Endothelial cell of umbilical vein (primary cell): ENCODE data around the gene FAM3D. TPM values are rescaled to one million over a fixed set of nuclear protein-coding genes. Genes with fewer than 3 reads are reported as not detected.

ENCODE experiments used
- BruUV-seq: library from RNA; stranded (reverse); fragments of 400-500 nt; replicated peaks from 2 replicates; lab custom pipeline; 2021; lab: Mats Ljungman, UMichigan
- CTCF ChIA-PET: fragments of 300-600, 350-600 bp; sonication (Branson Sonifier 250); formaldehyde crosslinking; loops from one replicate; lab custom pipeline; 2021; ENCODE audit warnings: antibody characterized with exemption, inconsistent platforms; lab: Charles Lee
- POLR2A ChIA-PET: fragments of 300-600, 350-600 bp; sonication (Branson Sonifier 250); formaldehyde crosslinking; loops from one replicate; lab custom pipeline; 2021; ENCODE audit warnings: antibody characterized with exemption, inconsistent platforms; lab: Charles Lee
- DNase-seq: peaks from one replicate; pipeline ENCODE4 v3.0.0-alpha.2; 2011; ENCODE audit warnings: low read depth, low spot score
- FAIRE-seq: peaks from 2 replicates; lab custom pipeline; 2011; peaks lifted over from hg19 to GRCh38; lab: Jason Lieb, UNC
- H2AFZ ChIP-seq: 2 replicates; pipeline ENCODE4 v1.6.0; 2012; ENCODE audit warnings: low read depth, low read length, control low read depth, inconsistent platforms
- H3K27ac ChIP-seq: 2 replicates; pipeline ENCODE4 v1.5.1; 2011; ENCODE audit warnings: low read depth, mild to moderate bottlenecking, control low read depth, low read length, moderate library complexity; ENCODE audit not compliant: insufficient read depth
- H3K27me3 ChIP-seq, 2 experiments: 2 replicates each; pipeline versions ENCODE4 v1.6.0 to v1.6.1; 2011; ENCODE audit warnings: low read length in 2 of 2, mixed read lengths in 1 of 2; ENCODE audit not compliant: control insufficient read depth in 2 of 2, insufficient read depth in 2 of 2
- H3K36me3 ChIP-seq, 2 experiments: 2 replicates in 1 of 2; 3 replicates in 1 of 2; pipeline ENCODE4 v1.5.1; 2011; ENCODE audit warnings: low read length in 2 of 2, mild to moderate bottlenecking in 1 of 2, moderate library complexity in 1 of 2; ENCODE audit not compliant: control insufficient read depth in 2 of 2, insufficient read depth in 2 of 2; ENCODE audit errors: extremely low read depth in 1 of 2
- H3K4me1 ChIP-seq: 3 replicates; pipeline ENCODE4 v1.5.1; 2011; ENCODE audit warnings: mild to moderate bottlenecking, low read length; ENCODE audit not compliant: control insufficient read depth, insufficient read depth; ENCODE audit errors: extremely low read depth
- H3K4me2 ChIP-seq: 2 replicates; pipeline ENCODE4 v1.6.1; 2011; ENCODE audit warnings: low read length, control low read depth, mixed read lengths; ENCODE audit not compliant: insufficient read depth
- H3K4me3 ChIP-seq, 3 experiments: fragments of 200-600 bp in 1 of 3; sonication (generic), shearing (Covaris generic) in 1 of 3; replicated peaks in 1 of 3; 2 replicates each; pipeline ENCODE4 v1.5.1; 2011 to 2016; ENCODE audit warnings: control low read depth in 3 of 3, low read length in 3 of 3, mild to moderate bottlenecking in 2 of 3, inconsistent platforms in 1 of 3, low read depth in 1 of 3, moderate library complexity in 1 of 3; ENCODE audit not compliant: insufficient read depth in 1 of 3
- H3K79me2 ChIP-seq: 2 replicates; pipeline ENCODE4 v1.6.0; 2012; ENCODE audit warnings: low read length, inconsistent platforms; ENCODE audit not compliant: control insufficient read depth, insufficient read depth
- H3K9ac ChIP-seq: replicated peaks from 2 replicates; pipeline ENCODE3; 2011; ENCODE audit warnings: low read length, control low read depth; ENCODE audit not compliant: insufficient read depth; ENCODE audit errors: extremely low read depth
- H3K9me1 ChIP-seq: replicated peaks from 3 replicates; pipeline ENCODE4 v1.6.0; 2011; ENCODE audit warnings: mild to moderate bottlenecking, low read length; ENCODE audit not compliant: control insufficient read depth, insufficient read depth; ENCODE audit errors: extremely low read depth
- H3K9me3 ChIP-seq: replicated peaks from 2 replicates; pipeline ENCODE4 v1.5.1; 2012; ENCODE audit warnings: low read length, inconsistent platforms; ENCODE audit not compliant: control insufficient read depth, insufficient read depth
- H4K20me1 ChIP-seq: replicated peaks from 2 replicates; pipeline ENCODE3; 2011; ENCODE audit warnings: mild to moderate bottlenecking, low read length; ENCODE audit not compliant: control insufficient read depth, insufficient read depth; ENCODE audit errors: extremely low read depth
- CTCF ChIP-seq, 2 donors: IDR thresholded peaks; 1 replicate in 1 of 2; 2 replicates in 1 of 2; pipeline ENCODE4 v1.5.1; 2011; ENCODE audit warnings: low read length in 2 of 2, mild to moderate bottlenecking in 2 of 2, moderate library complexity in 2 of 2, control low read depth in 1 of 2, inconsistent platforms in 1 of 2, low read depth in 1 of 2; ENCODE audit not compliant: insufficient read depth in 1 of 2; ENCODE audit errors: extremely low read depth in 1 of 2
- EZH2 ChIP-seq: IDR thresholded peaks from 2 replicates; pipeline ENCODE4 v1.6.1; 2012; ENCODE audit warnings: borderline replicate concordance, low read depth, mild to moderate bottlenecking, moderate library complexity, low read length, inconsistent platforms; ENCODE audit not compliant: severe bottlenecking
- FOS ChIP-seq: IDR thresholded peaks from 2 replicates; pipeline ENCODE4 v1.6.1; 2011; ENCODE audit warnings: mild to moderate bottlenecking, low read length, moderate library complexity, borderline replicate concordance; ENCODE audit not compliant: insufficient read depth
- GATA2 ChIP-seq: IDR thresholded peaks from 2 replicates; pipeline ENCODE4 v1.7.0; 2011; ENCODE audit warnings: low read depth, mild to moderate bottlenecking, moderate library complexity, mixed read lengths, low read length; ENCODE audit not compliant: insufficient read length, insufficient read depth
- JUN ChIP-seq: IDR thresholded peaks from 2 replicates; pipeline ENCODE4 v1.6.1; 2011; ENCODE audit warnings: borderline replicate concordance, low read depth; ENCODE audit not compliant: insufficient read length, insufficient read depth
- MAX ChIP-seq: IDR thresholded peaks from 2 replicates; pipeline ENCODE4 v1.6.1; 2011; ENCODE audit not compliant: insufficient read depth, insufficient read length
- MYC ChIP-seq: IDR thresholded peaks from one replicate; pipeline ENCODE4 v1.6.1; 2011; ENCODE audit warnings: mild to moderate bottlenecking, low read depth, low read length
- POLR2A ChIP-seq: IDR thresholded peaks from 2 replicates; pipeline ENCODE4 v1.6.1; 2012; ENCODE audit warnings: low read depth, mild to moderate bottlenecking, control low read depth, low read length
- POLR2AphosphoS5 ChIP-seq: IDR thresholded peaks from 2 replicates; pipeline ENCODE4 v1.6.1; 2012; ENCODE audit warnings: low read depth, mild to moderate bottlenecking, control low read depth, low read length, moderate library complexity; ENCODE audit not compliant: insufficient read depth
- dilution Hi-C: fragments of 300-500 bp; cut with MboI; formaldehyde crosslinking; loops from one replicate; pipeline ENCODE4 v1.15.0; 2019; ENCODE audit warnings: low sequenced_read_pairs; ENCODE audit not compliant: extremely low pct_ligation_motif_present
- intact Hi-C: fragments of 100-400 bp; cut with micrococcal nuclease; formaldehyde crosslinking; loops from one replicate; pipeline ENCODE4 v1.10.0; 2022
- polyA plus RNA-seq, 4 experiments: library from polyadenylated mRNA; depleted of rRNA in 3 of 4; stranded (reverse) in 3 of 4; unstranded in 1 of 4; fragments of >200 nt; gene quantifications; 2 replicates each; pipeline versions ENCODE4 v1.2.1 to v1.2.3, GENCODE V29; 2011 to 2012; ENCODE audit warnings: missing spikeins in 1 of 4
- total RNA-seq: library from RNA; stranded (reverse); gene quantifications from 2 replicates; pipeline ENCODE4 v1.2.3, GENCODE V29; 2021

The FAM3D gene
- total and polyA plus RNA-seq, 2 donors (not counting 3 experiments of a cell fraction or from before 2014, with no cell fraction given) = 0.12 TPM; not detected in 1

- H3K27me3 ChIP-seq = peaks cover 2 to 10% of the 10 kb centered on the region in 2 experiments
- intact Hi-C loops = no loop called here
- H3K36me3 ChIP-seq = no peaks in the 10 kb centered on the region
- no peaks in the 10 kb centered on the region for H3K9me1 ChIP-seq
- DNase-seq (no peak), FAIRE-seq (no peak)
- no peak overlapping the region for H3K4me2 ChIP-seq
- no peaks in the 10 kb centered on the region for H4K20me1 ChIP-seq
- no peak overlapping the region for H3K9ac ChIP-seq
- no peak overlapping the region for H2AFZ ChIP-seq
- TF ChIP-seq MAX (no peak), JUN (no peak), MYC (no peak), POLR2AphosphoS5 (no peak), POLR2A (no peak)
- no peak overlapping the region for H3K4me3 ChIP-seq
- dilution Hi-C loops = no loop called here
- no peaks in the 10 kb centered on the region for H3K4me1 ChIP-seq
- ChIA-PET CTCF (interaction anchor here (0.9 to 1.7 kb wide), 4 partner anchors 12 to 34 kb away, joined by 3 to 5 read pairs (median 4); no protein-coding TSS in a partner anchor), POLR2A (no interaction called here)
- BruUV-seq = no TSS peak
- H3K79me2 ChIP-seq = no peaks in the 10 kb centered on the region
- H3K27ac ChIP-seq = no peak overlapping the region
- no peaks in the 10 kb centered on the region for H3K9me3 ChIP-seq
Measured at GRCh38 chr3:58596834-58597518, 69.6 kb downstream of the FAM3D start.

- Histone ChIP-seq H3K9ac (no peak overlapping the region), H3K27me3 (peaks cover 2 to 3% of the 10 kb centered on the region in 2 experiments), H2AFZ (no peak overlapping the region), H3K4me1 (no peaks in the 10 kb centered on the region), H3K79me2 (no peaks in the 10 kb centered on the region), H3K27ac (no peak overlapping the region), H3K9me1 (no peaks in the 10 kb centered on the region), H3K36me3 (no peaks in the 10 kb centered on the region), H3K4me3 (no peak overlapping the region), H3K9me3 (no peaks in the 10 kb centered on the region), H4K20me1 (no peaks in the 10 kb centered on the region), H3K4me2 (no peak overlapping the region)
- ChIA-PET POLR2A (no interaction called here), CTCF (no interaction called here)
- intact Hi-C loops = no loop called here
- DNase-seq (no peak), FAIRE-seq (no peak)
- TF ChIP-seq POLR2AphosphoS5 (no peak), JUN (no peak), POLR2A (no peak), CTCF (IDR thresholded peaks at IDR 0.05; ENCODE audit: extremely low read depth in 1 of 2, insufficient read depth in 1 of 2, low read depth in 1 of 2, low read length in 2 of 2) (no peak), FOS (no peak), MYC (no peak), GATA2 (no peak), MAX (no peak), EZH2 (no peak)
- no TSS peak for BruUV-seq
- dilution Hi-C loops = no loop called here
Measured at GRCh38 chr3:58594117-58594516, 72.5 kb downstream of the FAM3D start.
